NK-92 treated with Interleukin-12 subunit alpha and Interleukin-12 subunit beta, amount 100 ng/mL, for 24 hours (cell line): ENCODE measurements around the gene MXD4.

Experiments
- DNase-seq: peaks from one replicate; lab custom pipeline; 2025; lab: John Stamatoyannopoulos, UW

Gene MXD4

GRCh38 chr4:2291705-2292645 lies 30.1 kb upstream of the MXD4 start:
- DNase-seq = no peak

- DNase-seq = peak; percentile 41
Observed at GRCh38 chr4:2290974-2291704, 29.2 kb upstream of the MXD4 start.

GRCh38 chr4:2290488-2290887 lies 28.6 kb upstream of the MXD4 start:
- no peak for DNase-seq

GRCh38 chr4:2289955-2290333 lies 28.0 kb upstream of the MXD4 start:
- DNase-seq = no peak

GRCh38 chr4:2289311-2289954 lies 27.5 kb upstream of the MXD4 start:
- DNase-seq = no peak

- no peak for DNase-seq
Observed at GRCh38 chr4:2288051-2288541, 26.2 kb upstream of the MXD4 start.

GRCh38 chr4:2287594-2287915 lies 25.6 kb upstream of the MXD4 start:
- DNase-seq = no peak

GRCh38 chr4:2286904-2287593 lies 25.1 kb upstream of the MXD4 start:
- DNase-seq = no peak

GRCh38 chr4:2285613-2286381 lies 23.9 kb upstream of the MXD4 start:
- no peak for DNase-seq

GRCh38 chr4:2284934-2285612 lies 23.2 kb upstream of the MXD4 start:
- no peak for DNase-seq

- no peak for DNase-seq
Observed at GRCh38 chr4:2284161-2284933, 22.4 kb upstream of the MXD4 start.

- no peak for DNase-seq
Observed at GRCh38 chr4:2283199-2283711, 21.3 kb upstream of the MXD4 start.

GRCh38 chr4:2281575-2282343 lies 19.9 kb upstream of the MXD4 start:
- DNase-seq = peak; percentile 45

GRCh38 chr4:2280531-2281300 lies 18.8 kb upstream of the MXD4 start:
- no peak for DNase-seq

GRCh38 chr4:2277956-2278355 lies 16.0 kb upstream of the MXD4 start:
- DNase-seq = no peak

- no peak for DNase-seq
Observed at GRCh38 chr4:2276581-2277325, 14.8 kb upstream of the MXD4 start.

GRCh38 chr4:2275546-2276251 lies 13.8 kb upstream of the MXD4 start:
- no peak for DNase-seq
